PFSK-1 (cell line): ENCODE measurements around the gene CLCC1. TPM values are rescaled to one million over a fixed set of nuclear protein-coding genes. Genes with fewer than 3 reads are reported as not detected.

ENCODE experiments used
- FOXP2 ChIP-seq: optimal IDR thresholded peaks from 2 replicates; pipeline ENCODE3; 2011; ENCODE audit warnings: borderline replicate concordance, control low read depth, inconsistent platforms; ENCODE audit not compliant: insufficient read depth; ENCODE audit errors: extremely low read length, extremely low read depth
- POLR2AphosphoS5 ChIP-seq: IDR thresholded peaks from 2 replicates; pipeline ENCODE4 v1.6.1; 2012; ENCODE audit warnings: low read depth, mild to moderate bottlenecking, control low read depth, low read length, moderate library complexity
- SIN3A ChIP-seq: IDR thresholded peaks from 2 replicates; pipeline ENCODE4 v1.6.1; 2012; ENCODE audit warnings: mild to moderate bottlenecking, low read length, moderate library complexity, borderline replicate concordance; ENCODE audit not compliant: insufficient read depth
- TAF1 ChIP-seq: IDR thresholded peaks from 2 replicates; pipeline ENCODE4 v1.6.1; 2012; ENCODE audit warnings: low read length, control low read depth, borderline replicate concordance; ENCODE audit not compliant: insufficient read depth
- polyA plus RNA-seq: library from polyadenylated mRNA; unstranded; fragments of >200 nt; gene quantifications from one replicate; pipeline ENCODE4 v1.2.1, GENCODE V29; 2012; ENCODE audit warnings: low read depth, missing spikeins; ENCODE audit not compliant: insufficient read length
- TF ChIP-seq, protein P1 (sequence below), 2 experiments: IDR thresholded peaks; 2 replicates each; pipeline versions ENCODE4 v1.6.1 to v1.8.0; 2011 to 2012; ENCODE audit warnings: low read depth in 2 of 2, low read length in 2 of 2, control low read depth in 1 of 2, inconsistent platforms in 1 of 2, mild to moderate bottlenecking in 1 of 2, moderate library complexity in 1 of 2; ENCODE audit not compliant: insufficient read depth in 1 of 2

Gene CLCC1, protein sequence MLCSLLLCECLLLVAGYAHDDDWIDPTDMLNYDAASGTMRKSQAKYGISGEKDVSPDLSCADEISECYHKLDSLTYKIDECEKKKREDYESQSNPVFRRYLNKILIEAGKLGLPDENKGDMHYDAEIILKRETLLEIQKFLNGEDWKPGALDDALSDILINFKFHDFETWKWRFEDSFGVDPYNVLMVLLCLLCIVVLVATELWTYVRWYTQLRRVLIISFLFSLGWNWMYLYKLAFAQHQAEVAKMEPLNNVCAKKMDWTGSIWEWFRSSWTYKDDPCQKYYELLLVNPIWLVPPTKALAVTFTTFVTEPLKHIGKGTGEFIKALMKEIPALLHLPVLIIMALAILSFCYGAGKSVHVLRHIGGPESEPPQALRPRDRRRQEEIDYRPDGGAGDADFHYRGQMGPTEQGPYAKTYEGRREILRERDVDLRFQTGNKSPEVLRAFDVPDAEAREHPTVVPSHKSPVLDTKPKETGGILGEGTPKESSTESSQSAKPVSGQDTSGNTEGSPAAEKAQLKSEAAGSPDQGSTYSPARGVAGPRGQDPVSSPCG
- polyA plus RNA-seq, result 16.2 TPM

DNA sequence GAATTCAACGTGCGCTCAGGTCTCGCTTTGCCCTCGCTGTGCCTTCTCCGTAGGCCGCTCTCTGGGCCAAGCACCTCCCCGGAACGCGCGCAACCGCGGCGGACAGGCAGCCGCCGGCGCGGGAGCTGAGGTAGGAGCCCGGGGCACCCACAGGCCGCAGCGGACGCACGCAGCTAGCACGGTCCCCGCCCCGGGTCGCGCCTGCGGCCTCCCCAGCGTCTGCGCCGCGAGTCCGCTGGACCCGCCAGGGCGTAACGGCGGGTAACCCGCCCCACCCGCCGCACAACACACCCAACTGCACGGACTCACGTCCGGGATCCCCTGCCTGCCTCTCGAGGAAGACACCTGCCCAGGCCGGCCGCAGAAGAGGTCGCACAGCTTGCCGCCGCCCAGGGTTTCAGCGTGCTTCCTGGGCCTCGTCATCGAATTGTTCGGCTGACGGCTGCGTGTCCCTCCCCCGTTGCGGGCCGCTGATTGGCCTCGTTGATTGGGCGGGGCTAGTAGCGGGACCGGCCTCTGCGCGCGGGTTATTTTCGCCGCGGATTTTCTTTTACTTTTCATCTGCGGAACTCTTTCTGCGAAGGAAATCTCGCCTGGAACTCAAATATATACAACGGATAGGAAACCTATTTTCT, at the start of gene CLCC1:
Gene CLCC1, minus strand, starts transcription at position 433 of the 635 bp plus-strand sequence. CDS start 13,047 bp downstream, outside the sequence.
- TF ChIP-seq POLR2AphosphoS5, result peak; percentile 90
- no peak for TF ChIP-seq FOXP2
- no peak for TF ChIP-seq SIN3A
- TF ChIP-seq, protein P1, sequence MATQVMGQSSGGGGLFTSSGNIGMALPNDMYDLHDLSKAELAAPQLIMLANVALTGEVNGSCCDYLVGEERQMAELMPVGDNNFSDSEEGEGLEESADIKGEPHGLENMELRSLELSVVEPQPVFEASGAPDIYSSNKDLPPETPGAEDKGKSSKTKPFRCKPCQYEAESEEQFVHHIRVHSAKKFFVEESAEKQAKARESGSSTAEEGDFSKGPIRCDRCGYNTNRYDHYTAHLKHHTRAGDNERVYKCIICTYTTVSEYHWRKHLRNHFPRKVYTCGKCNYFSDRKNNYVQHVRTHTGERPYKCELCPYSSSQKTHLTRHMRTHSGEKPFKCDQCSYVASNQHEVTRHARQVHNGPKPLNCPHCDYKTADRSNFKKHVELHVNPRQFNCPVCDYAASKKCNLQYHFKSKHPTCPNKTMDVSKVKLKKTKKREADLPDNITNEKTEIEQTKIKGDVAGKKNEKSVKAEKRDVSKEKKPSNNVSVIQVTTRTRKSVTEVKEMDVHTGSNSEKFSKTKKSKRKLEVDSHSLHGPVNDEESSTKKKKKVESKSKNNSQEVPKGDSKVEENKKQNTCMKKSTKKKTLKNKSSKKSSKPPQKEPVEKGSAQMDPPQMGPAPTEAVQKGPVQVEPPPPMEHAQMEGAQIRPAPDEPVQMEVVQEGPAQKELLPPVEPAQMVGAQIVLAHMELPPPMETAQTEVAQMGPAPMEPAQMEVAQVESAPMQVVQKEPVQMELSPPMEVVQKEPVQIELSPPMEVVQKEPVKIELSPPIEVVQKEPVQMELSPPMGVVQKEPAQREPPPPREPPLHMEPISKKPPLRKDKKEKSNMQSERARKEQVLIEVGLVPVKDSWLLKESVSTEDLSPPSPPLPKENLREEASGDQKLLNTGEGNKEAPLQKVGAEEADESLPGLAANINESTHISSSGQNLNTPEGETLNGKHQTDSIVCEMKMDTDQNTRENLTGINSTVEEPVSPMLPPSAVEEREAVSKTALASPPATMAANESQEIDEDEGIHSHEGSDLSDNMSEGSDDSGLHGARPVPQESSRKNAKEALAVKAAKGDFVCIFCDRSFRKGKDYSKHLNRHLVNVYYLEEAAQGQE (IDR thresholded peaks at IDR 0.05; ENCODE audit: insufficient read depth in 1 of 2, low read depth in 2 of 2, low read length in 2 of 2), result peak in 1 of 2 experiments; percentile 44; a peak in 1 of 4 replicates
- peak; percentile 56; the same call in 1 of the 2 replicates for TF ChIP-seq TAF1

DNA sequence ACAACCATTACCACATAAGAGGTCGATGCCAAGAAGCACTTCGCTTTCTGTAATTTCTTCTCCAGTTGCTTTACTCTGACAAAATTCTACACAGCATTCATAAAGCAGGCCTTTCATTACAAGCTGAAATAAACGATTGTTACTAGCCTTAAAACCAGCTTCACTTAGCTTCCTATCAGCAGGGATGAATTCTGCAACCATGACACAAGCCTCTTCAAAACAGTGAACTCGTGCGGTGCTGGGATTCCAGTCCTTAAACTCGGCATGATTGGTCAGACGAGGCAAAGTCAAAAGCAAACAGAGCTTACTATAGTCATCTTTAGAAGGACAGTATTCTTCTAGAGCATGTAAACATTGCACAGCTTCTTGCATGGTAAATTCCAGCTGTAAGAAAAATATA, 48.1 kb upstream of the CLCC1 start:
- TF ChIP-seq SIN3A, result no peak
- no peak for TF ChIP-seq POLR2AphosphoS5
- TF ChIP-seq TAF1, result no peak

DNA sequence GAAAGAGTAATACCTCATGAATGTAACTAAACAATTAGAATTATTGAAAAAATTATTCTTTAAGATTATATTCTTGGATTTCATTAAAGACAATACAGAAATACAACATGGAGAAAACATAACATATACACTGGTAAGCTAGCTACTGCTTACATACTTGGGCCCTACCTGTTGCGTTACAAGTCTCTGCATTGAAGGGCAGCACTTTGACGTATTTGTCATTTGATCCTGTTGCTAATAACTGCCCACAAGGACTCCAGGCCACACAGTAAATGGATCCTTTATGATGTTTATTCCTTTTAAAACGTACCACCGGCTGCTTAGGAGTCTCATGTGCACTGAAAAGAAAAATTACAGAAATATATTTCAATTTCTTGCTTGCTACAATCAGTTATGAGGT, 19.8 kb upstream of the CLCC1 start:
- TF ChIP-seq FOXP2 (no peak), TAF1 (no peak), POLR2AphosphoS5 (no peak), SIN3A (no peak)
- TF ChIP-seq, protein P1 (IDR thresholded peaks at IDR 0.05; ENCODE audit: insufficient read depth in 1 of 2, low read depth in 2 of 2, low read length in 2 of 2), result no peak

DNA sequence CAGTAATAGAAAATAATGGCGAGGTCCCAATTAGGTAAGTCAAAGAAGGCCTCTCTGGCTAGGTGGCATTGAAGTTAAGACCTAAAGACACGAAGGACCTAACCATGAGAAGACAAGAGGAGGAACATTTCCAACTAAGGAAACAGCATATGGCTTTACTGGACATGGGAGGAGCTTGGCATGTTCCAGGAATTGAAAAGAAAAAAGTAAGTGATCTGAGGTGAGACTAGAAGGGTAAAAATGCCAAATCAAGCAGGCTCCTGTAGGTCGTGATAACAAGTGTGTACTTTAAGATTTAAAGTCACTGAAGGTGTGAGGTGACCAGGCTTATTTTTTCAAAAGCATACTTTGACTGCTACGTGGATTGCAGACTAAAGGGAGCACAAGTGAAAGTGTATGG, 13.4 kb upstream of the CLCC1 start:
- TF ChIP-seq, protein P1 (IDR thresholded peaks at IDR 0.05; ENCODE audit: insufficient read depth in 1 of 2, low read depth in 2 of 2, low read length in 2 of 2), result no peak
- TF ChIP-seq FOXP2 (no peak), SIN3A (no peak), TAF1 (no peak), POLR2AphosphoS5 (no peak)

DNA sequence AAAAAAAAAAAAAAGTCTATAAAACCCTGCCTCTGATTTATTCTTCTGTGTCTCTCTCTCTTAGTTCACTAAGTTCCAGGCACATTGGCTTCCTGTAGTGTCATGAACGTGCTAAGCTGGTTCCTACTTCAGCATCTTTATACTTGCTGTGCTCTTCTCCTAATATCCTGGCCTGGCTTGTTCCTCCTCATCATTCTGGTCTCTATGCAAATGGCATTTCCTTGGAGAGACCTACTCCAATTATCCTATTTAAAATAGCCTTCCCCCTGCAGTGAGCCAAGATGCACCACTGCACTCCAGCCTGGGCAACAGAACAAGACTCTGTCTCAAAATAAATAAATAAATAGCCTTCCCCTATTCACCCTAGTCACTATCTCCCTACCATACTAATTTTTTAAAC, 9.7 kb upstream of the CLCC1 start:
- TF ChIP-seq POLR2AphosphoS5 (no peak), TAF1 (no peak)

DNA sequence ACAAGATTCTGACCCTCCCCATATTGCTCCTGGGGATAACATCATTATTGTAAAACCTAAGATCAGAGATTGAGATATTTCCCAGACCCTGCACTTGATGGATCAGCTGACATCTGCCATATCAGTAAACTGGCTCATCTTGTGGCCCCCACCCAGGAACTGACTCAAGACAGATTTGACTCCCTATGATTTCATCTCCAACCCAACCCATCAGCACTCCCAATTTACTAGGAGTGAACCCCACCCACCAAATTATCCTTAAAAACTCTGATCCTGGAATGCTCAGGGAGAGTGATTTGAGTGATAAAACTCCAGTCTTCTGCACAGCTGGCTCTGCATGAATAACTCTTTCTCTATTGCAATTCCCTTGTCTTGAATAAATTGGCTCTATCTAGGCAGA, 6.1 kb upstream of the CLCC1 start:
- no peak for TF ChIP-seq TAF1
- no peak for TF ChIP-seq FOXP2
- TF ChIP-seq, protein P1 (IDR thresholded peaks at IDR 0.05; ENCODE audit: insufficient read depth in 1 of 2, low read depth in 2 of 2, low read length in 2 of 2), result no peak
- no peak for TF ChIP-seq POLR2AphosphoS5
- no peak for TF ChIP-seq SIN3A
